HG03103 (cell line): Measurements from ENCODE around the gene KDM1A.

ENCODE experiments used
- ATAC-seq: cut with Tn5 transposase; IDR thresholded peaks from one replicate; pipeline ENCODE4 v1.9.1; 2021; ENCODE audit warnings: low read depth; ENCODE audit not compliant: unreplicated experiment

The KDM1A gene

DNA sequence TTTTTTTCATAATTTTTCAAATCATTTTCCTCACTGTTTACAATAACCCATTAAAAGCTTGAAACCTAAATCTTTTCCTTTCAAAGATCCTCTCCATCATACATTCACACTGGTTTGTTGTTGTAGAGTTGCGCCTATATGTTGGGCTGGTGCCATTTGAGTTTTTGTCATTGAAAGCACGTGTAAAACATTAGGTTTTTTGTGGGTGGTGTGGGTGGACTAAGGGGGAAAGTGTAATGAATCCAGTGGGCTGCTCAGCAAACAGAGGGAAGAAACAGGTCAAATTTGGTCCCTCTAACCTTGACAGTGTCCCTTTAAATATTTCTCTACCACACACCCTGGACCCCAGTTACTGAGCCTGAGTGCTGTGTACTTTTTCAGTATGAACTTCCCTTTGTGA lies 46.8 kb downstream of the KDM1A start:
- ATAC-seq, result no peak

DNA sequence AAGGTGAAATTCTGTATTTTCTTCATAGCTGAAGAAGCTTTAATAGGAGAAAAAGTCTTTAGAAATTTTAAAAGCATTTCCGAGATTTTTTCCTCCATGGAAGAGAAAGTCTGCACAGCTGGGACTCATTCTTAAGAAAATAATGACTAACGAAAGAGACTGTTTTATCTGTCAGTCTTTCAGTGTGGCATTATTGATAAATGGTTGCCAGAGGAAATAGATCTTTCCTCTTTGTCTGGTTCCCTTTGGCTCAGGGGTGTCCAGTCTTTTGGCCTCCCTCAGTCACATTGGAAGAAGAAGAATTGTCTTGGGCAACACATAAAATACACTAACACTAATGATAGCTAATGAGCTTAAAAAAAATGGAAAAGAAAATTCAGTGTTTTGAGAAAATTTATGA lies 49.9 kb downstream of the KDM1A start:
- no peak for ATAC-seq

DNA sequence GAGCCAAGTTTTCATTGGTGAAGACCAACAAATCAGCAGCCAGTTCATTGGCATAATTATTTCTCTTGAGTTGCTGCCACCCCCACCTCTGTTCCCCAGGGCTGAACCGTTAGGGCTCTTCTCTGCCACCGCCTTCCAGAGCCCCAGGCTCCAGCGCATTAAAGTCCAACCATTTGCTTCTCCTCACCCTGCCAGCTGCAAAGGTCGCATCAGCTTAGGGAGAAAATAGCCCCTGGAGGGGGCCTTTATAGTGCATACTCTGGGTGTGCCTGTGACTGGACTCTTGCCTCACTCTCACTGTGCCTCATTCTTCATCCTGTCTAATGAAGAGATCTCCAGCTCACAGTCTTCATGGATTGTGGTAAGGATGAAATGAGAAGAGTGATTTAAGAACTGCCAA lies 50.4 kb downstream of the KDM1A start:
- ATAC-seq, result no peak

DNA sequence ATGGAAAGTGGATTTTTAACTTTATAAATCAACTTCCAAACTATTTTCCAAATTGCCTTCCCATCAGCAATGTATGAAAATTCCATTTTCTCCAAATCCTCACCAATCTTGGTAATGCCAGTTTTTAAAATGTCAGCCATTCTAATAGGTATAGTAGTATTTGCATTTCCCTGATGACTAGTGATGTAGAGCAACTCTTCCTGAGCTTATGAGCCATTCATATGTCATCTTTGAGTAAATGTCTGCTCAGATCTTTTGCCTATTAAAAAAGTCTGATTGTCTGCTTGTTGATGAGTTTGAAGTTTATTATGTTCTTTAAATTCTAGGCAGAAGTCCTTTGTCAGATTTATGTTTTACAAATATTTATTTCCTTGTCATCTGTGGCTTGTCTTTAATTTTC lies 54.7 kb downstream of the KDM1A start:
- ATAC-seq, result no peak

DNA sequence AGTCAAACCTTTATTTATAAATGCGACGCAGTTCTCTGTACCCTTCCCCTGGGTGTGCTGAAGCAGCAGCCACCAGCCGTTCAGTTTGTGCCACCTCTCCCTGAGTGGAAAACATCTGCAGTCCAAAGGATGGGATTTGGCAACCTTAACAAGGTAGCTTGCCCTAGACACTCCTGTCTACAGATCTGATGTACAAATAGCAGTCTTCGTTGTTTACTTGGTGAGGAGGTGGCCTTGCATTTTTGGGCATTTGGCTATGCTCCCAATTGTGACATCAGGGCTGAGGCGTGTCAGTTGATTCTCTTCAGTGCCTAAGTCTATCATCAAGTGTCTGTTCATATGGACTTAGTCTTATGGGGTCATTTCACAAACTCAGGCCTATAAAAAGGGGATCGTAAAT lies 59.8 kb downstream of the KDM1A start:
- no peak for ATAC-seq

DNA sequence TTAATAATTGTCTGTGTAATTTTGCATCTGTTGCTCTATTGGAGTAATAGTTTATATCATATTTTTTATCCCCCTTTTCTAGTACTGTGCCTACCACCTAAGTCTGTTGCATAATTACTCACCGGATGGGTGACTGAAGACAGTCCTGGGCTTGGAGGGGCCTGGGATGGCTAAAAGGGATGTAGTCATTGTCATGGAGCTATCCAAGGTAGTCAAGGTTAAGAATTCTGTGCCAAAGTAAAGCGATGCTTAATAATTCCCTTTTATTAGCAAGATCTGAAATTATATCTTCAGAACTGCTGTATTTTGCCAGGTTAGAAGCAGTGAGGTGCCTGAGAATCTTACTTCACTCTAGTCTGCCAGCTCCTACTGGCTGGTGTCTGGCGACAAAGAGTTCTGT lies 61.6 kb downstream of the KDM1A start:
- no peak for ATAC-seq

DNA sequence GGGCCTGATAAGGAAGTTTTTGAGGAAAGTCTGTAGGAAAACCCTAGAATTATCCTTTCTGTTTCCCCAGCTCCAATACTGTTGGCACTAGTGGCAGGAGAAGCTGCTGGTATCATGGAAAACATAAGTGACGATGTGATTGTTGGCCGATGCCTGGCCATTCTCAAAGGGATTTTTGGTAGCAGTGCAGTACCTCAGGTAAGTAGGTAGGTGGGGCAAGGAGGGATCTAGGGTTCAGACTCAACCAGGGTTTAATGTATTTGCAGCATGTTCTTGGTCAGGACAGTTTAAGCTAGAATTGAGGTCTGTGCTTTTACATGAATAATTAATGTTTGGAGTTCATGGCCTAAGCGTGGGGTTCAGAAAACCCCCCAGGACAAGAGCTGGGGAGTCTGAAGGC lies 62.1 kb downstream of the KDM1A start:
- no peak for ATAC-seq

DNA sequence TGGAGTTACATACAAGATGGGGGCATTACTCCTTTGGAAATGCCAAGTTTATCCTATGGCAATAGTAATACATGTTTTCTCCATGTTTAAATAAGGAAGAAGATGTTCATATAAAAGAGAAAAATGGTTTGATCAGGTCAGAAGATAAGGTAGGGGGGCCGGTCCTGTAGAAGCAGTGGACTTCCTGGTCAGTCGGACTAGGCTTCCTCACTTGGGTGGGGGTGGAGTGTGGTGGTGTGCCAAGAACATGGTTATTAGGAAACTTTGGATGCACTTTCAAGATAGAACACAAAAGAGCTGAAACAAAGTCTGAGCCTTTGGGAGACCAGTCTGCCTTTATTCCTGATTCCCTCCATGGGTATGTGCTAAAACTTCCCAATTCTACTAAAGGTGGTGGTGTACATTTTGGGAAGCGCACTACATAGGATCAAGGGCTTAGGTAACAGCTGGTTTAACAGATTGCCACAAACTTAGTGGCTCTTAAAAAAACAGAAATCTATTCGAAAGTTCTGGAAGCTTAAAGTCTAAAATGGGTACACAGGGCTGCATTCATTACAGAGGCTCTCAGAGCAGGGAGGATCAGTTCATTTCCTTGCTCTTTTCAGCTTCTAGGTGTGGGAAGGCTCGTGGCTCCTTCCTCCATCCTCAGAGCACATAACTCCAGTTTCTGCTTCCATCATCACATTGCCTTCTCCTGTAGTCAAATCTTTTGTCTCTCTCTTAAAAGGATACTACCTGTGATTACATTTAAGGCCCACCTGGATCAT lies 64.6 kb downstream of the KDM1A start:
- no peak for ATAC-seq

DNA sequence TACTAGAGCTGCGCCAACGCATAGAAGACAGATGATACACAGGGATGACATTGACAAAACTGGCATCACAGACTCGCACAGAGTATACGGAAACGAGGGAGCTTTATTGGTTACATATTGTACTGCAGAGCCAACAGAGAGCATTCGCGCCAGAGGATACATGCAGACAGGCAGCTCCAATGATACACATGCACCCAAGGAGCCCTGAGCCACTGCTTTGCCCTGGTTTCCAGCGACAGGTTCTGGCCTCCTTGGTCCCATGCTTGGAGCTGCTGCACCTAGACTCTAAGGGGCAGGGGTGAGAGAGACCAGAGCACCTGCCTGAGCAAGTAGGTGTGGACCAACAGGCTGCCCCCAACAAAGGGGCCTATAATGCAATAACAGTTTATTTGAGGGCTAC lies 65.6 kb downstream of the KDM1A start:
- no peak for ATAC-seq

DNA sequence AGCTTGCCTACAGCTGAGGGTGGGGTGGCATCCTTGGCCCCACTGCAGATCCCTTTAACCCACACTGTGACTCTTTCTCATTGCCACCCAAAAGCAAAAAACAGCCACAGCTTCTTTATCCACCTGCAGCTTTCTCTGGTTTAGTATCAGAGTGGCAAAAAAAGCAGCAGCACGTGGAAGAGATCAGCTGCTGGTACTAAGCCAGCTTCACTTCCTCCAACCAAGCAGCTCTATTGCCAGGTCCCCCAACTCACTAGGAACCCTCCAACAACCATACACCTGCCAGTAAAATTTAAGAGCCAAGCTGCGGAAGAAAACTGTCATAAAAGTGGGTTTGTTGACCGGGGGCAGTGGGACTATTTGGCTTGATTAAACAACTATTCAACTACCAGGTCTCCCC lies 66.4 kb downstream of the KDM1A start:
- ATAC-seq, result no peak

DNA sequence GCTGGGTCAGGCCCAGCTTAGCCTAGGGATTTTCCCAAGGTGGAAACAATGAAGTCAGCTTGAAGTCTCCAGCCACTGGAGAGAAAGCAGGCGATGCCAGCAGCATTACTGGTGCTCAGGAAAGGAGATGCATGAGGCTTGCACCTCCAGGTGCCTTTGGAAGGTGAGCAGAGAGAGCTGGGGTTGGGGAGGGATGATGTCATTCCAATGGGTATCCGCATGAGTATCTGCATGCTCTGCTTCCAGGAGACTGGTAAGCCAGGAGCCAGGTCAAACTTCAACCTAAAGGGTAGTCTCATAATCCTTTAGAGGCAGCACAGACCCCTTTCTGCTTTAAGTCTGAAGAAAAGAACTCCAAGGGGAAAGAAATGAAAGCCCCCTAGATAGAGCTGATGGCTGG lies 68.8 kb downstream of the KDM1A start:
- ATAC-seq, result no peak

DNA sequence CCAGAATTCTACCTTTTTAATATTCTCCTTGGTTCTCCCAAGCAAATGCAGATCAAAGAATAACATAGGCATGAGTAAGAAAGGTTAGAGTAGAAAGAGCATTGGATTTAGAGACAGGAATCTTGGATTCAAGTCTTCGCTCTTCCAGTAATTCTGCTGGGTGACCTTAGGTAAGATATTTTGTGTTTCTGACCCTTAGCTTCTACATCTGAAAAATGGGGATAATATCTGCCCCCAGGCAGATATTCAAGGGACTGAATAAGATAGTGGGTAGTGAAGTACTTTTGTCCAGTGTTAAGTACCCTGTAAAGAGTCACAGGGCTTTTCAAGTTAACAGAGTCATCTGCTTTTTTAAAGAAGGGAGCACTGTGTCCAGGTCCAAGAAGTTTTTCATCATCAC lies 70.8 kb downstream of the KDM1A start:
- ATAC-seq, result no peak

DNA sequence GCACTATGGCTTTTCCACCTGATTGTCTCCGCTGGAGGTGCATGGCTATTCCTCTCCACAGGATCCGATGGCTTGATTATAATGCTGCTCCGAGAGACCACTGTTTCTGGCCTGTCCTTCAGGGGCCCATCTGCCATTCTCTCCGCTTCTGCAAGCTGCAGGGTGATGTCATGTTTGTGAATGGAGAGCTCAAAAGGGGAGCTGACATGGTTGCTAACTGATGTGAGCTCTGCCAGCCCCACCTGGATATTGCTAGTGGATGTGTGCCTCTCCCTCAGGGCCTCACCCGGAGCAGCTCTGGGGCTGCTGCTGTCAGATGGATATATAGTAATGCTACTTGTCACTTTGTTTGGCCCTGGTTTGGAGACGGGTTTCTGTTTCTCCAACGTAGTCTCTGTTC lies 72.3 kb downstream of the KDM1A start:
- ATAC-seq, result no peak

DNA sequence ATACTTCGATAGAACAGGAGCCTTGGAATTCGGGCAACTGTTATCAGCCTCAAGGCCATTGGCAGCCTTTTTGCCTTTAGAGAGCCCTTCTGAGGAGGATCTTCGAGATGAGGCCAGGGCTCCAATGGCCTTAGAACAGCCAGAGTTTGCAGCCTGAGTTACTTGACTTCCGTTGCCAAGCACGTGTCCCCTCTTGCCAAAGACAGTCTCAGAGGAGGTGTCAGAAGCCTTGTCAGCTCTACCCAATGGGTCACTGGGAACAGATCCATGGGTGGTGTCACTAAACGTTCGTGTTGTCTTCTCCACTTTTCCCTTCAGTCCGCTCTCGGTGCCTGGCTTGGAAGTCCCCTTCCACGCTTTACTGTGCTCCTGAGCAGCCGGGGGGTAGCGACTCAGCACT lies 73.2 kb downstream of the KDM1A start:
- ATAC-seq, result no peak

DNA sequence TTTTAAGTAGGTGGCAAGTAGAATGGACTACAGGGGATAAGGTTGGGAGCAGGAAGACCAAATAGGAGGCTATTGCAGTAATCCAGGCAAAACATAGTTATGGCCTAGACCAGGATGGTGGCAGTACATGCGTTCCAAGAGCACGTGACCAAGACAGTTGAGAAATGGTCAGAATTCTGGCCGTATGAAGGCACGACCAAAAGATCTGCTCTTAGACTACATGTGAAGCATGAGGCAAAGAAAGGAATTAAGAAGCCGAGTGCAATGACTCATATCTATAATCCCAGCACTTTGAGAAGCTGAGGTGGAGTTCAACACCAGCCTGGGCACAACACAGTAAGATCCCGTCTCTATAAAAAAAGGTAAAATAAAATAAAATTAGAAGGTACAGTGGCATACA lies 78.0 kb downstream of the KDM1A start:
- no peak for ATAC-seq

DNA sequence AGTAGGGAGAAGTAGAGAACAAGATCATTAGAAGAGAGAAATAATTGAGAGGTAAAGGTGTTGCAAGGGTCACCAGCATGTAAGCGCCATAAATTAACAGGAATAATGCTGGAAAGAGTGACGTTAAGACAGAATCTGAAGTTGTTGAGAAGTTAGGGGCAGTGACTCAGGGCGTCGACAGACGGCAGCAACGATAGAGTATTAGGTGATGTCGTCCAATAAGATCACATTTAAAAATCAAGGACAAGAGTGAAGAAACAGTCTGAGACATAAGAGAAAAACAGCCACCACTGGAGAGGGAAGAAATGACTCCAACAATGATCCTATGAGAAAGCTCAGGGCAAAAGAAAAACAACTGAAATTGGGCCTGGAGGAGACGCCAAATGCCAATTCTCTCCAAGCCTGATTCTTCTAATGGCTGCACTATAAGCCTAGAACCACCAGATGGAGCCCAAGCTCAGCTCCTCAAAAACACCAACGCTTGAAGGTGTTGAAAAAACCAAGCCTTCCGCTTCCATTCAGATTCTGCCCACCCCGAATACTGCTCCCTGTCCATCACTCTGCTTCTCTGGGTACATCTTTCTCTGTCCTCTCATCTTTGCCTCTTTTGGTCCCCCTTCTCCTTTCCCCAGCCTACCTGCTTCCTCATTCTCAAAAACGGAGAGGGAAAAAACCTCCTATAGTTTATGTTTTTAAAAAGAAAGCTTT lies 79.3 kb downstream of the KDM1A start:
- no peak for ATAC-seq

DNA sequence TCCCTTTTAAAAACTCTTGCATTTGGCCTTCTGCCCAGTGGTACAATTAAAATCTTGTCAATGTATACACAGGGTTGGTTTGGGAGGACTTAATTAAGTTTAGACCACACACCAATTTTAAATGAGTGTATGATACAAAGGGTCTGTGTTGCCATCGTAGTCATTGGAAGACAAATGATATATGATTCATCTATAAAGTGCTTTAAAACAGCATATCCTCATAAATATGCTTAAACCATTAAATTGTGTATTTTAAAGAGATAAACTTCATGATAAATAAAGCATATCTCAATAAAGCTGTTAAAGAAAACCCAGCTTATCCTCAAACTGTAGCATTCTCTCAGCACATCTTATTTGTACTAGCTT lies 79.9 kb downstream of the KDM1A start:
- no peak for ATAC-seq

DNA sequence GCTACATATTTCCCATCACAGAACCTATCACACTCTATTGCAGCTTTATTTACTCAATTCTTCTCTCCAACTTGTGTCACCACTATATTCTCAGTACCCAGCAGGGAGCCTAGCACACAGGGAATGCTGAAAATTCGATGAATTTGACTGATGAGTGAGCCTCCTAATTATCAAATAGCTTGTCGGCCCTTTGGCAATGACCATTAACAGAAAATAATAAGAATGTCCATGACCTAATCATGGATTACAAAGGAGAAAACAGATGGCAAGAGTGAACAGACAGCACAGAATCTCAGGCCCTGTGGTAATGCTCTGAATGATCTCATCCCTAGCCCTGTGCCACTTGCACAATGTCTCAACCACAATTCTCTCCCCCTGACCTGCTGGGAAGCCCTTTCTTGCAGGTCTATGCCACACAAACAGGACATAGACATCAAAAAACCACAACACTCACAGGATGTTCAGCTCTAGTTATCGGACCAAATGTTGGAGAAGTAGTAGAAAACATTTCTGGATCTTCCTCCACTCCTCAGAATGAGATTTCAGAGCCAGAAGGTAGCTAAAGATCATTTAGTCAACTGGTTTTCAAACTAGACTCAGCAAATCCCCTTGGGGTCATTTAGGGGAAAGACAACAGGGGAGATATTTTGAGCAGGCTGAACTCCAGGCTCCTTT lies 80.9 kb downstream of the KDM1A start:
- ATAC-seq, result no peak

DNA sequence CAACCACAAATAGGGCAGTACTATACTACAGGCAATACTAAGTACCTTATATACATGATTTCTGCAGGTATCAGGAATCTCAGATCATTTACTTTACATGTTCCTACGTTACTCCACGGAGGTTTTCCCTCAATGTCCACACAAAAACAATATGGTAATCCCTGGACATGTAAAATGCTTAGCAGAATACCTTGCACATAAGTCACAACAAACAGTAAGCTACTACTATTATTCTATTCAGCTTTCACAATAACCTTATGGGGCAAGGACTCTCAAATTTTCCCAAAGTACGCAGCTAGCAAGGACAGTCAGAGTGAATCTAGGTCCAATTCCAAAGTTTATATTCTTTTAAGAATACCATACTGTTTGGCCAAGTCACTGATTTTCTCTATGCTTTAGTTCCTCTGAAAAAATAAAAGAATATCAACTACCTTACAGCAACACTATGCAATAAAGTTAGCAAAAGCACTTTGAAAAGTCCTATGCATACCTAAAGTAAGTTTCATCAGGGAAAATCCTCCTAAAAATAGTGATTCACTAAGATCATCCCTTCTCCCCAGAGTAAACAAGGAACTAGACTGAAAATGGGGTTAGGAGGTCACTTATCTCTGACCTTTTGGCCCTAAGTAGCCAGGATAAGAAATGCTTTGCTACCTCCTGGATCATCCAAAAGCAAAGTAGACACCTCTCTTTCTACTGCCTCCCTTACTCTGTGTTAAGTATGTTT lies 82.0 kb downstream of the KDM1A start:
- ATAC-seq, result no peak

DNA sequence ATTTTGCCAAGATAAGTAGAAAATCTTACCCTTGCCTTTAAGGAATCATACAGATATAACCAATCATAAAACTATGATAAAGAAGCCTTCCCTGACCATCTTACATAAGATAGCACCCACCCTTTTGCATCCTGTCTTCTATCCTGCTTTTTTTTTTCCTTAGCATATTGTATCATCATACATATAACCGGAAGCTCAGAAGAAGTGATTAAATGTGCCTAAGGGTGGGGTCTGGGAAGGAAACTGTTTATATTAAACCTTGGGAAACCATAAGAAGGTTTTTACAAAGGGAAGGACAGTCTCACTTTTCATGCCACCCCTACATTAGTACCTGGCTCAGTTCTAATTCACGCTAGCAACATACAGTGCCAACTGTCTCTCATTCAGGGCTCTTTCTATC lies 82.6 kb downstream of the KDM1A start:
- ATAC-seq, result no peak

DNA sequence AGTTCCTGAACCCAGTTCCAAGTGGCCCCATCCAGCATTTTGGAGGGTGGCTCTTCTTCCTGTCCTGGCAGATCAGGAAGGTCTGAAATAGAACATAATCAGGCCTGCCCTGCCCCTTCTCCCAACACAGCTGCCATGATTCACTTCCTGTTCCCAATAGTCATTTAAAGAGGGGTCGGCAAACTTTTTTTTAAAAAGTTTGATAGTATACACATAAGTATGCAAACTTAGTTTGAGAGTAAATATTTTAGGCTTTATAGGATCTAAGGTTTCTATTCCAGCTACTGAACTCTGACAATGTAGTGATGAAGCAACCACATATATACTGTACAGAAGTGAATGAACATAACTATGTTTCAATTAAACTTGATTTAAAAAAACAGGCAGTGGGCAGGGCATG lies 83.0 kb downstream of the KDM1A start:
- ATAC-seq, result no peak
